Fibroblast of the aortic adventitia (primary cell): ENCODE measurements around the gene C5orf15. TPM values are rescaled to one million over a fixed set of nuclear protein-coding genes. Genes with fewer than 3 reads are reported as not detected.
A peak's percentile ranks its signal among the peaks of the same experiment; 100 is the strongest.

Experiments used
- DNase-seq: peaks from one replicate; pipeline ENCODE4 v3.0.0-alpha.2; 2010; ENCODE audit warnings: low read depth
- H3K4me3 ChIP-seq: 2 replicates; pipeline ENCODE4 v1.5.1; 2011; ENCODE audit warnings: low read depth, mild to moderate bottlenecking, control low read depth, low read length, moderate library complexity
- CTCF ChIP-seq: IDR thresholded peaks from 2 replicates; pipeline ENCODE4 v1.5.1; 2011; ENCODE audit warnings: mild to moderate bottlenecking, low read length, control low read depth, inconsistent platforms; ENCODE audit not compliant: insufficient read depth
- total RNA-seq: library from RNA; depleted of rRNA; stranded (reverse); fragments of >200 nt; gene quantifications from 2 replicates; pipeline ENCODE4 v1.2.3, GENCODE V29; 2012; ENCODE audit warnings: low replicate concordance

Gene C5orf15
- total RNA-seq, 1 donor: 66.6 TPM

GRCh38 chr5:133993185-133993936 is 24.9 kb upstream of the C5orf15 start:
- peak; percentile 53 for DNase-seq
- H3K4me3 ChIP-seq: no peak overlapping the region
- TF ChIP-seq CTCF: no peak

DNA sequence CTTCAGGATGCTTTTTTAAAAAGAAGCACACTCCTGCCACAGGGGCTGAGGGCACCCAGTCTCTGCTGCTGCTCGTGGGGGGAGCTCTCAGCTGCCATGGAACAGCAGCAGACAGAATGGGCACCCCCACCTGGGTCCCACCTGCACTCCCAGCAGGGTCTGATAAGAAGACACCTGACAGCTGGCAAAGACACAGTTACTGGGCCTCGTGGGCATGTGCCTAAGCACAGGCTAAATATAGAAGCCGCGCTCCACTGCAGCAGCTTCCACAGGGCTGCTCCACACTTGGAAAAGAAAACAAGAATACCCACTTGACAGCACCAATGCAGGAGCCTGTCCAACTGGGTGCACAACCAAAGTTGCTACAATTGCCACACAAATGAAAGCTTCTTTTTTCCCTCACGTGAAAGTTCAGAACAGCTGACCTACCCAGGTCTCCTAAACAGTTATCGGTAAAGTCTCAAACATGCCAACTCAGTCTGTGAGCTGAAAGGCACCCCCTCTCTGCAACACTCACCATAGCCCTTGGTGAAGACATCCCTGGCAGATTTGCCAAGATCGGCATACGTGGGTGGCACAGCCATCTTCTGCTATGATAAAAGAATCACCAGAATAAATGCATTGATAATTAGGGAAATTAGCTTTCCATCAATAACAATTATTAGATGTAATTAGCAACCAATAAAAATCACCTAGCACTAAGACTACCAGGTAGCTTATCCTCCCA is 24.2 kb upstream of the C5orf15 start:
- no peak overlapping the region for H3K4me3 ChIP-seq
- TF ChIP-seq CTCF: no peak
- DNase-seq: no peak

GRCh38 chr5:133991171-133991910 is 22.9 kb upstream of the C5orf15 start:
- H3K4me3 ChIP-seq: no peak overlapping the region
- no peak for DNase-seq
- TF ChIP-seq CTCF: no peak

- no peak overlapping the region for H3K4me3 ChIP-seq
- DNase-seq: no peak
- no peak for TF ChIP-seq CTCF
Observed at GRCh38 chr5:133990396-133990795, 22.0 kb upstream of the C5orf15 start.

DNA sequence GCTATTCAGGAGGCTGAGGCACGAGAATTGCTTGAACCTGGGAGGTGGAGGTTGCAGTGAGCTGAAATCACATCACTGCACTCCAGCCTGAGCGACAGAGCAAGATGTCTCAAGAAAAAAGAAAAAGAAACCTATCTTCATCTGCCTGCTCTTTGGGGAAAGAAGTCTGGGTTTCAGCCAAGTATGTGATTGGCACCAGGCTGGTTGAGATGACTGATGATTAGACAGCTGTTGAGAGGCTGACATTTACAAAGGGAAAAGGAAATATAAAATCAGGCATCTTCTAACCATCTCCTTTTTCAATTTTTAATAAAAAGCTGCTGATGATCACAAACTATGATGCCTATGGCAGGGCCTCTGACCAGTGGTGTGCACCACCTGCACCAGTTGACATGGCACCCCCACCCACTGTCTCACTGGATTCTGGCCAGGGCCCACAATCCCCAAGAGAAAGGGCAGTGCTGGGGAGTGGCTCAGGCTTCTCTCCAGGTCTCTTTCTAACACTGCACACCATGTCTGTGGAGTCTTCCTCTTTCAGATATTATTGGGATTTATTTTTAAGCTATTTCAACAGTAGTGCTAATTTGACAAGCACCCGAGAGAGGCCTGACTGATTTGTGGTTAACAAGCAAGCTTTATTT is 17.2 kb upstream of the C5orf15 start:
- DNase-seq: no peak
- no peak overlapping the region for H3K4me3 ChIP-seq
- no peak for TF ChIP-seq CTCF

GRCh38 chr5:133983674-133984073 is 15.2 kb upstream of the C5orf15 start:
- TF ChIP-seq CTCF: no peak
- DNase-seq: no peak
- H3K4me3 ChIP-seq: no peak overlapping the region
